ENCODE results near the gene CHST15. TPM values are rescaled to one million over a fixed set of nuclear protein-coding genes. Genes with fewer than 3 reads are reported as not detected.

CHST15 gene
- polyA plus RNA-seq, 1 experiment = 3.2 TPM

DNA sequence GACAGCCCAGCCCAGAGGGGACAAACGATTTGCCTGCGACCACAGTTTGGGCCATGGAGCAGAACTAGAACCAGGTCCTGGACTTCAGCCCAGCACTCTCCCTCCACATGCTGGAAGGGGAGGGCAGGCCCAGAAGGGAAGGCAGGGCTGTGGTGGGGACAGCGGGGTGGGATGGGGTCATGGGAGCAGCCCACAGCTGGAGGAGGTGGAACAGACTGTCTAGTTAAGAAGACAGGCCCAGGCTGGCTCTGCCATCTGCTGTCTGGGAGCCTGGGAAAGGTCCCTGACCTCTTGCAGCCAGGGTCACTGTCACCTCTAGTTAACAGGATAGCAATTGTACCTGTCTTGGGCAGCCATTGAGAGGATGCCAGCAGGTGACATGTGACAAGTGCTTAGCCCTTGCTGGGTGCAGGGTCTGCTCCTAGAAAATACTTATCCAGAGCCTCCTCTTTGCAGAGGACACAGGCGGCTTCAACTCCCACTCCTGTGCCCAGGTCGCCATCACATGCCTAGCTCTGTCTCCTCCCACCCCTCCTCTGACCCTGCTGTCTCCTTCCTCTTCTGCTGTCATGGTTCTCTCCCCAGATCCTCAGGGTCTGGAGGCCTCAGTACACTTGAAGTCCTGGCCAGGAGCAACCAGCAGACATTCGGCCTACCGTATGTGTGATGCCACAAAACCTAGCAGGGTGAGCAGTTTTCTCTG, 37.0 kb upstream of the CHST15 start:
- DNase-seq (ENCODE audit: low read depth, low spot score) = no peak
- TF ChIP-seq, protein P1, sequence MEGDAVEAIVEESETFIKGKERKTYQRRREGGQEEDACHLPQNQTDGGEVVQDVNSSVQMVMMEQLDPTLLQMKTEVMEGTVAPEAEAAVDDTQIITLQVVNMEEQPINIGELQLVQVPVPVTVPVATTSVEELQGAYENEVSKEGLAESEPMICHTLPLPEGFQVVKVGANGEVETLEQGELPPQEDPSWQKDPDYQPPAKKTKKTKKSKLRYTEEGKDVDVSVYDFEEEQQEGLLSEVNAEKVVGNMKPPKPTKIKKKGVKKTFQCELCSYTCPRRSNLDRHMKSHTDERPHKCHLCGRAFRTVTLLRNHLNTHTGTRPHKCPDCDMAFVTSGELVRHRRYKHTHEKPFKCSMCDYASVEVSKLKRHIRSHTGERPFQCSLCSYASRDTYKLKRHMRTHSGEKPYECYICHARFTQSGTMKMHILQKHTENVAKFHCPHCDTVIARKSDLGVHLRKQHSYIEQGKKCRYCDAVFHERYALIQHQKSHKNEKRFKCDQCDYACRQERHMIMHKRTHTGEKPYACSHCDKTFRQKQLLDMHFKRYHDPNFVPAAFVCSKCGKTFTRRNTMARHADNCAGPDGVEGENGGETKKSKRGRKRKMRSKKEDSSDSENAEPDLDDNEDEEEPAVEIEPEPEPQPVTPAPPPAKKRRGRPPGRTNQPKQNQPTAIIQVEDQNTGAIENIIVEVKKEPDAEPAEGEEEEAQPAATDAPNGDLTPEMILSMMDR (IDR thresholded peaks at IDR 0.05; ENCODE audit: low read depth, low read length) = no peak
- Histone ChIP-seq H3K9me3 (ENCODE audit: control insufficient read depth, insufficient read depth, low read length) (peaks cover 15% of the 10 kb centered on the region; the same call in 1 of the 2 replicates), H3K27me3 (ENCODE audit: control insufficient read depth, insufficient read depth, low read length) (no peaks in the 10 kb centered on the region), H3K27ac (ENCODE audit: low read depth, low read length) (no peak overlapping the region), H3K4me3 (ENCODE audit: low read depth, low read length) (no peak overlapping the region)
- POLR2A ChIA-PET = no interaction called here
- CTCF ChIA-PET = interaction anchor here (1.9 kb wide), 1 partner anchor 259 kb away, joined by 5 read pairs; no protein-coding TSS in a partner anchor

- CTCF ChIA-PET = interaction anchor here (1.9 kb wide), 1 partner anchor 260 kb away, joined by 5 read pairs; no protein-coding TSS in a partner anchor
- POLR2A ChIA-PET = no interaction called here
- H3K27ac ChIP-seq (ENCODE audit: low read depth, low read length) = no peak overlapping the region
Measured at GRCh38 chr10:124129471-124129870, 36.1 kb upstream of the CHST15 start.

GRCh38 chr10:124128811-124129145, 35.4 kb upstream of the CHST15 start:
- DNase-seq (ENCODE audit: low read depth, low spot score) = no peak
- Histone ChIP-seq H3K4me3 (ENCODE audit: low read depth, low read length) (no peak overlapping the region), H3K9me3 (ENCODE audit: control insufficient read depth, insufficient read depth, low read length) (peaks cover 15% of the 10 kb centered on the region; the same call in 1 of the 2 replicates), H3K27me3 (ENCODE audit: control insufficient read depth, insufficient read depth, low read length) (no peaks in the 10 kb centered on the region), H3K27ac (ENCODE audit: low read depth, low read length) (no peak overlapping the region)
- CTCF ChIA-PET = no interaction called here
- TF ChIP-seq, protein P1 (IDR thresholded peaks at IDR 0.05; ENCODE audit: low read depth, low read length) = no peak
- POLR2A ChIA-PET = no interaction called here

More at GRCh38 chr10:124129471-124129870, 36.1 kb upstream of the CHST15 start:
- no peak for DNase-seq (ENCODE audit: low read depth, low spot score)
- Histone ChIP-seq H3K4me3 (ENCODE audit: low read depth, low read length) (no peak overlapping the region), H3K9me3 (ENCODE audit: control insufficient read depth, insufficient read depth, low read length) (peaks cover 15% of the 10 kb centered on the region; the same call in 1 of the 2 replicates), H3K27me3 (ENCODE audit: control insufficient read depth, insufficient read depth, low read length) (no peaks in the 10 kb centered on the region)
- TF ChIP-seq, protein P1 (IDR thresholded peaks at IDR 0.05; ENCODE audit: low read depth, low read length) = no peak

DNA sequence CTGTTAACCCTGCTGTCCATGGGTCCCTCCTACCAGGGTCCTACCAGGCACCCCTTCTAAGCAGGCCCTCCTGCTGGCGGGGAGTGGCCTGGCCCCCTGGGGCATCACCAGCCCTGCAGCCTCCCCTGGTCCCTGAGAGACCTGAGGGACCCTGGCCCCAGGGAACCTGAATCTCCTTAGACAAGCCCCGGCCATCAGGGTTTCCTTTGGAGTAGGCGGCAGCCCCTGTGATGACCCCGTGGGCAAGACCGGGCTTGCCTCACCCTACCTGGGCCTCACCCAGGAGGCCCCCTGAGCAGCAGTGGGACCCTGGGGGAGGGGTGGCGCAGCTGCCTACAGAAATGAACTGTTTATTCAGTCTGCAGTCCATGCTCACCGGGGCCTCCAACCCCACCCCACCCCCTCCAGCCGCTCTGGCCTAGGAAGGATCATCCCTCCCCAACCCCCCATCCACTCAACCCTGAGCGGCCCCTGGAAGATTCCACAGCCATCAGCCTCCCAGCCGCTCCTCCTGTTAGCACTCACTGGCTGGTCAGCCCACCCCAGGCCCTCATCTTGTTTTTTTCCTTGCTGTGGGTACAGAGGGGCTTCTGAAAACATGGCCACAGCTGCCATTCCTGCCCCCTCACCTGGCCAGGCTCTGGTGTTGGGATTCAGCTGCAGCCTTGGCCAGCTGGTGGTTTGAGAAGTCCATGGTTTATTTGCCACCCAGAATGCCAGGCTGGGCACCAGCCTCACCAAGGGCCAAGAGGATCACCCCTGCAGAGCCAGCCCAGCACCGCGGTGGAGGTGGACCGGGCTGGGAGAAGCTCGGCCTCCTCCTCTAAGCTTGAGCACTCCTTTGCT, 34.8 kb upstream of the CHST15 start:
- no peak overlapping the region for H3K4me3 ChIP-seq (ENCODE audit: low read depth, low read length)
- H3K9me3 ChIP-seq (ENCODE audit: control insufficient read depth, insufficient read depth, low read length) = peaks cover 15% of the 10 kb centered on the region; the same call in 1 of the 2 replicates
- ChIA-PET CTCF (no interaction called here), POLR2A (no interaction called here)
- H3K27me3 ChIP-seq (ENCODE audit: control insufficient read depth, insufficient read depth, low read length) = no peaks in the 10 kb centered on the region
- no peak overlapping the region for H3K27ac ChIP-seq (ENCODE audit: low read depth, low read length)
- DNase-seq (ENCODE audit: low read depth, low spot score) = no peak
- TF ChIP-seq, protein P1 (IDR thresholded peaks at IDR 0.05; ENCODE audit: low read depth, low read length) = no peak

GRCh38 chr10:124127563-124127962, 34.2 kb upstream of the CHST15 start:
- POLR2A ChIA-PET = interaction anchor here (0.6 kb wide), 1 partner anchor 1651 kb away, joined by 3 read pairs; no protein-coding TSS in a partner anchor
- Histone ChIP-seq H3K9me3 (ENCODE audit: control insufficient read depth, insufficient read depth, low read length) (peaks cover 15% of the 10 kb centered on the region; the same call in 1 of the 2 replicates), H3K27me3 (ENCODE audit: control insufficient read depth, insufficient read depth, low read length) (no peaks in the 10 kb centered on the region), H3K4me3 (ENCODE audit: low read depth, low read length) (no peak overlapping the region), H3K27ac (ENCODE audit: low read depth, low read length) (no peak overlapping the region)
- no peak for DNase-seq (ENCODE audit: low read depth, low spot score)
- TF ChIP-seq, protein P1 (IDR thresholded peaks at IDR 0.05; ENCODE audit: low read depth, low read length) = no peak
- CTCF ChIA-PET = no interaction called here
